ENCODE data around the gene NDST4. TPM values are rescaled to one million over a fixed set of nuclear protein-coding genes. Genes with fewer than 3 reads are reported as not detected.

Gene NDST4
- total RNA-seq, 1 experiment from 2014 or later: 0.13 TPM

DNA sequence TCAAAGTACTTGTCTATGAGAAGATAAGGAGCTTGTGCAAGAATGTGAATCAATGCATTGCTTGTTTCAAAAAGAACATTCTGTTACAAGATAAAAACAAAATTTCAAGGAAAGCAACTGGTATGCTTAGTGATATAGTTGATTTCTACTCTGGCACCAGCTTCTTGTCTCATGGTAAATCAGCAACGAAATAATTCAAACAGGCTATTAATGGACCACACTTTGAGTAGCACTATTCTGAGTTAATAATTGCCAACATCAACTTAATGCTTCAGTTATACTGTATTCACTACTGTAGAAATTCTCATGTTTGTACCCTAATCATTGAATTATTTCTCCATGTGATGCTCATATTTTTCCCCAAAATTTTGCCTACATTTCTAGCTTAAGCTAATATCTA, 252.6 kb downstream of the NDST4 start:
- H3K27ac ChIP-seq (ENCODE audit: low read length): no peak overlapping the region
- H3K27me3 ChIP-seq (ENCODE audit: control insufficient read depth, insufficient read depth, low read length): no peaks in the 10 kb centered on the region
- no peaks in the 10 kb centered on the region for H3K4me1 ChIP-seq (ENCODE audit: control insufficient read depth, insufficient read depth, low read length)
- ChIA-PET POLR2A (no interaction called here), CTCF (no interaction called here)
- TF ChIP-seq POLR2AphosphoS5 (IDR thresholded peaks at IDR 0.05; ENCODE audit: low read depth, low read length) (no peak), TCF7L2 (IDR thresholded peaks at IDR 0.05; ENCODE audit: low read depth, low read length) (no peak), SIN3A (IDR thresholded peaks at IDR 0.05; ENCODE audit: borderline replicate concordance, insufficient read depth, low read depth, low read length) (no peak)
- TF ChIP-seq, protein P1, sequence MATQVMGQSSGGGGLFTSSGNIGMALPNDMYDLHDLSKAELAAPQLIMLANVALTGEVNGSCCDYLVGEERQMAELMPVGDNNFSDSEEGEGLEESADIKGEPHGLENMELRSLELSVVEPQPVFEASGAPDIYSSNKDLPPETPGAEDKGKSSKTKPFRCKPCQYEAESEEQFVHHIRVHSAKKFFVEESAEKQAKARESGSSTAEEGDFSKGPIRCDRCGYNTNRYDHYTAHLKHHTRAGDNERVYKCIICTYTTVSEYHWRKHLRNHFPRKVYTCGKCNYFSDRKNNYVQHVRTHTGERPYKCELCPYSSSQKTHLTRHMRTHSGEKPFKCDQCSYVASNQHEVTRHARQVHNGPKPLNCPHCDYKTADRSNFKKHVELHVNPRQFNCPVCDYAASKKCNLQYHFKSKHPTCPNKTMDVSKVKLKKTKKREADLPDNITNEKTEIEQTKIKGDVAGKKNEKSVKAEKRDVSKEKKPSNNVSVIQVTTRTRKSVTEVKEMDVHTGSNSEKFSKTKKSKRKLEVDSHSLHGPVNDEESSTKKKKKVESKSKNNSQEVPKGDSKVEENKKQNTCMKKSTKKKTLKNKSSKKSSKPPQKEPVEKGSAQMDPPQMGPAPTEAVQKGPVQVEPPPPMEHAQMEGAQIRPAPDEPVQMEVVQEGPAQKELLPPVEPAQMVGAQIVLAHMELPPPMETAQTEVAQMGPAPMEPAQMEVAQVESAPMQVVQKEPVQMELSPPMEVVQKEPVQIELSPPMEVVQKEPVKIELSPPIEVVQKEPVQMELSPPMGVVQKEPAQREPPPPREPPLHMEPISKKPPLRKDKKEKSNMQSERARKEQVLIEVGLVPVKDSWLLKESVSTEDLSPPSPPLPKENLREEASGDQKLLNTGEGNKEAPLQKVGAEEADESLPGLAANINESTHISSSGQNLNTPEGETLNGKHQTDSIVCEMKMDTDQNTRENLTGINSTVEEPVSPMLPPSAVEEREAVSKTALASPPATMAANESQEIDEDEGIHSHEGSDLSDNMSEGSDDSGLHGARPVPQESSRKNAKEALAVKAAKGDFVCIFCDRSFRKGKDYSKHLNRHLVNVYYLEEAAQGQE (IDR thresholded peaks at IDR 0.05; ENCODE audit: insufficient read depth in 1 of 2, low read depth in 2 of 2, low read length in 1 of 2): no peak
- TF ChIP-seq, protein P2, sequence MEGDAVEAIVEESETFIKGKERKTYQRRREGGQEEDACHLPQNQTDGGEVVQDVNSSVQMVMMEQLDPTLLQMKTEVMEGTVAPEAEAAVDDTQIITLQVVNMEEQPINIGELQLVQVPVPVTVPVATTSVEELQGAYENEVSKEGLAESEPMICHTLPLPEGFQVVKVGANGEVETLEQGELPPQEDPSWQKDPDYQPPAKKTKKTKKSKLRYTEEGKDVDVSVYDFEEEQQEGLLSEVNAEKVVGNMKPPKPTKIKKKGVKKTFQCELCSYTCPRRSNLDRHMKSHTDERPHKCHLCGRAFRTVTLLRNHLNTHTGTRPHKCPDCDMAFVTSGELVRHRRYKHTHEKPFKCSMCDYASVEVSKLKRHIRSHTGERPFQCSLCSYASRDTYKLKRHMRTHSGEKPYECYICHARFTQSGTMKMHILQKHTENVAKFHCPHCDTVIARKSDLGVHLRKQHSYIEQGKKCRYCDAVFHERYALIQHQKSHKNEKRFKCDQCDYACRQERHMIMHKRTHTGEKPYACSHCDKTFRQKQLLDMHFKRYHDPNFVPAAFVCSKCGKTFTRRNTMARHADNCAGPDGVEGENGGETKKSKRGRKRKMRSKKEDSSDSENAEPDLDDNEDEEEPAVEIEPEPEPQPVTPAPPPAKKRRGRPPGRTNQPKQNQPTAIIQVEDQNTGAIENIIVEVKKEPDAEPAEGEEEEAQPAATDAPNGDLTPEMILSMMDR (IDR thresholded peaks at IDR 0.05): no peak
- ATAC-seq: no peak
- in situ Hi-C loops (cut with HindIII; ENCODE audit: low pct_unique_long_range_greater_than_20kb, low sequenced_read_pairs): no loop called here
- BruUV-seq (replicated peaks): no TSS peak
- H3K36me3 ChIP-seq (ENCODE audit: control insufficient read depth, insufficient read depth, low read length): no peaks in the 10 kb centered on the region
- no peak overlapping the region for H3K4me3 ChIP-seq (ENCODE audit: low read depth in 2 of 2, low read length in 2 of 2)
- DNase-seq (ENCODE audit: low read depth, low spot score): no peak
- intact Hi-C loops (cut with micrococcal nuclease; ENCODE audit: unreplicated experiment): no loop called here
- no peaks in the 10 kb centered on the region for H3K9me3 ChIP-seq (ENCODE audit: control insufficient read depth, insufficient read depth, low read depth, low read length)

DNA sequence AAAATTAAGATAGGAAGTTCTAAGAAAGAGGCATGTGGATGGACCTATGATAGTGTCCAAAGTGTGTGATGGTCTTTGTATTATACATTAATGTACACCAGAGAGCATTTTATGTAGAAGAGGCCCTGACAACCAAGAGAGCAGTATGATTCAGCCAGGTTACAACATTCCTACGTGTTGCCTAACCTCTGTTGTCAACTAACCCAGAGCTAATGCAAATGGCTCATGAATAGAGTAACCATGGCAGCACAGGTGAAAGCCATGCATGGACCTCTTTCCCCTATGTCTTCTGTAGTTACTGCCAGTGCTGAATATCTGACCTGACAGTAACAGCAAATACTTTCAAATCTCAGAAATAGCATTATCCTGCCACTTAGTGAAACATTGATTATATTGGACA, 255.6 kb downstream of the NDST4 start:
- TF ChIP-seq, protein P2 (IDR thresholded peaks at IDR 0.05): no peak
- TF ChIP-seq TCF7L2 (IDR thresholded peaks at IDR 0.05; ENCODE audit: low read depth, low read length) (no peak), SIN3A (IDR thresholded peaks at IDR 0.05; ENCODE audit: borderline replicate concordance, insufficient read depth, low read depth, low read length) (no peak), POLR2AphosphoS5 (IDR thresholded peaks at IDR 0.05; ENCODE audit: low read depth, low read length) (no peak)
- TF ChIP-seq, protein P1 (IDR thresholded peaks at IDR 0.05; ENCODE audit: insufficient read depth in 1 of 2, low read depth in 2 of 2, low read length in 1 of 2): no peak
- no TSS peak for BruUV-seq (replicated peaks)
- Histone ChIP-seq H3K4me3 (ENCODE audit: low read depth in 2 of 2, low read length in 2 of 2) (no peak overlapping the region), H3K9me3 (ENCODE audit: control insufficient read depth, insufficient read depth, low read depth, low read length) (no peaks in the 10 kb centered on the region), H3K4me1 (ENCODE audit: control insufficient read depth, insufficient read depth, low read length) (no peaks in the 10 kb centered on the region), H3K27me3 (ENCODE audit: control insufficient read depth, insufficient read depth, low read length) (no peaks in the 10 kb centered on the region), H3K27ac (ENCODE audit: low read length) (no peak overlapping the region), H3K36me3 (ENCODE audit: control insufficient read depth, insufficient read depth, low read length) (no peaks in the 10 kb centered on the region)
- intact Hi-C loops (cut with micrococcal nuclease; ENCODE audit: unreplicated experiment): no loop called here
- DNase-seq (ENCODE audit: low read depth, low spot score) (no peak), ATAC-seq (no peak)
- POLR2A ChIA-PET: no interaction called here
- in situ Hi-C loops (cut with HindIII; ENCODE audit: low pct_unique_long_range_greater_than_20kb, low sequenced_read_pairs): no loop called here
- CTCF ChIA-PET: no interaction called here
